ENCODE data around the gene ODC1.

- no peak for TF ChIP-seq POLR2A (IDR thresholded peaks at IDR 0.05; ENCODE audit: low read length)
- no peak for TF ChIP-seq GATA1 (IDR thresholded peaks at IDR 0.05; ENCODE audit: low read depth, low read length)
Observed at GRCh38 chr2:10449486-10449831, 1.3 kb upstream of the ODC1 start.

Data from erythroblast (primary cell).